Activated naive CD4-positive, alpha-beta T cell treated with Interleukin-2 at 50 U/mL for 16 hours (primary cell): ENCODE measurements around the gene TPI1.
"Not testable (repeated sequence)": the region's sequence is repeated elsewhere in the genome, so short reads cannot be mapped to it uniquely, and the experiment has no call there.

ENCODE experiments used
- DNase-seq: peaks from one replicate; pipeline ENCODE4 v3.0.0-alpha.2; 2020

TPI1 gene

DNA sequence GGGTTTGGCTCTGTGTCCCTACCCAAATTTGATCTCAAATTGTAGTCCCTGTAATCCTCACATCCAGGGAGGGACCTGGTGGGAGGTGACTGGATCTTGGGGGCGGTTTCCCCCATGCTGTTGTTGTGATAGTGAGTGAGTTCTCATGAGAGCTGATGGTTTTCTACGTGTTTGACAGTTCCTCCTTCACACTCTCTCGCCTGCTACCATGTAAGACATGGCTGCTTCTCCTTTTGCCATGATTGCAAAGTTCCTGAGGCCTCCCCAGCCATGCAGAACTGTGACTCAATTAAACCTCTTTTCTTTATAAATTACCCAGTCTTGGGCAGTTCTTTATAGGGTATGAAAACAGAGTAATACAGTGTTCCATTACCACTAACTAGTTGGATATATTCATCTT, 27.0 kb downstream of the TPI1 start:
- no peak for DNase-seq

DNA sequence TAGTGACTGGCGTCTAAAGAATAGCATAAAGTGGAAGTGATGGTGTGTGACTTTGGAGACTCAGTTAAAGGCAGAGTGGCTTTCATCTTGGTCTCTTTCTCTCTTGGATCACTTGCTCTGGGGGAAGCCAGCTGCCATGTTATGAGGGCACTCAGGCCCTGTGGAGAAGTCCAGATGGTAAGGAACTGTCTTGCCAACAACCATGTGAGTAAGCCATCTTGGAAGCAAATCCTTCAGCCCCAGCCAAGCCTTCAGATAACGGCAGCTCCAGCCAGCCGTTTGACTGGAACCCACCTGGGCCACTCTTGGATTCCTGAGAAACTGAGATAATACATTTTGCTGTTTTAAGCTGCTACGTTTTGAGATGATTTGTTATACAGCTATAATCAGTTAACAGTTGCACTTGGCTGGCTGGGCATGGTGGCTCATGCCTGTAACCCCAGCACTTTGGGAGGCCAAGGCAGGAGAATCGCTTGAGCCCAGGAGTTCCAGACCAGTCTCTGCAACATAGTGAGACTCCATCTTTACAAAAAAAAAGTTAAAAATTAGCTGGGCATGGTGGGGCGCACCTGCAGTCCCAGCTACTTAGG, 29.6 kb downstream of the TPI1 start:
- DNase-seq: no peak

DNA sequence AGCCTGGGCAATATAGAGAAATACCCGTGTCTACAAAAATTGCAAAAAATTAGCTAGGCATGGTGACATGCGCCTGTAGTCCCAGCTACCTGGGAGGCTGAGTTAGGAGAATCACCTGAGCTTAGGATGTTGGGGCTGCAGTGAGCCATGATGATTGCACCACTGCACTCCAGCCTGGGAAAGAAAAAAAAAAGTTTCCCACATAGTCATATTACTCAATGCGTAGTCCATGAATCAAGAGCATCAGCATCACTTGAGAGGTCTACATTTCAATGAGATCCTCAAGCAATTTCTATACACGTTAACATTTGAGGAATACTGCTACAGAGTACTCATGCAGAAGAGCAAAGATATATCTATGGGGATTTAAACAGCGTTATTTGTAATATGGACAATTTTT, 32.1 kb downstream of the TPI1 start:
- DNase-seq: no peak

DNA sequence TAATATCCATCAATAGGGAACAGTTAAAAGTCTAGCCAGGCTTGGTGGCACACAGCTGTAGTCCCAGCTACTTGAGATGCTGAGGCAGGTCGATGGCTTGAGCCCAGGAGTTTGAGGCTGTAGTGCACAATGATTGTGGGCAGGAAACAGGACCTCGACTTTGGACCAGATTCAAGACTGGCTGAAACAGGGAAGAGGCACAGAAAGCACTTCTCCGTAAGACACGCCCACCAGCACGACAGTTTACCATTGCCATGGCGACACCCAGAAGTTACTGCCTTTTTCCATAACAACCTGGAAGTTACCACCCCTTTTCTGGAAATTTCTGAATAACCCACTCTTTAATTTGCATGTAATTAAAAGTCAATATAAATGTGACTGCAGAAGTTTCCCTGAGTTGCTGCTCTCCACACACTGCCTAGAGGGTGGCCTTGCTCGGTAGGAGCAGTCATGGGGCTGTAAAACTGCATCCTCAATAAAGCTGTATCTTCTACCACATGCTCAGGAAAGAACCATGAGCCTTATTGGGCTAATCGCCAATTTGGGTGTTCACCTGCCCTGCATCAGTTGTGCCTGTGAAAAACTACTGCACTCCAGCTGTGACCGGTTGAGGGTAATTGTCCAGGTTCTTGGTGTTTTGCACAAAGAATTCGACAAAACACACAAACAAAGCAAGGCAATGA, 32.6 kb downstream of the TPI1 start:
- DNase-seq: peak; percentile 17

DNA sequence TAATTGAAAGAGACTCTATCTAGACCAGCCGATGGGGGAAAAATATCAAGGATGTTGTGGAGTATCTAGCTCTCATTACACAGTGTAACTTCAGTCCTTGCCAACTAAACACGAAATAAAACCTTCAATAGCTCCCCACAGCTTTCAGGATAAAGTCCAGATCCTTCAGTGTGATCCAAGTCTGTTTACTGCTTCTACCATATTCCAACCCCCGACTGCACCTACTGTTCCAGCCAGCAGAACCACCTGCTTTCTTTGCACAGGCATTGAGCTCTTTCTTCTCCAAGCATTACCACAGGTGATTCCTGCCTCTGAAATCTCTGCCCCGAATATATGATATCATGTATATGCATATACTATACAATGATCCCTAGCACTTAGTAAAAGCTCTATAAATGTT, 35.1 kb downstream of the TPI1 start:
- DNase-seq: no peak

DNA sequence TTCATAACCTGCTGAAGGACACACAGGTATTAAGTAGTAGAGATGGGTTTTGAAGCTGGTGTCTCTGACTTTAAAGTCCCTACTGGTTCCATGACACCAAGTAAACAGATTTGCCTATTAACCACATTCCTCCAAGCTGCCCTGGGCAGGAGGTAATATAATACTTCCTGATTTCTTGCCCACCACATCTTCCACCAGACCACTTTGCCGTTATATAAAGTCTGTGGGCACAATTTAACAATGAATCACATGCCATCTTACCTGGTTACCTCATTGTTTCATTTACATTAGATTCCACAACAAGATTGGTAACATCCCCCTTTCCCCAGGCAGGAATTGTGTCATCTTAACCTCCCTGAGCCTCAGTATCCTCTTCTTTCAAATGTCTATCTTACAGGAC, 36.4 kb downstream of the TPI1 start:
- no peak for DNase-seq

DNA sequence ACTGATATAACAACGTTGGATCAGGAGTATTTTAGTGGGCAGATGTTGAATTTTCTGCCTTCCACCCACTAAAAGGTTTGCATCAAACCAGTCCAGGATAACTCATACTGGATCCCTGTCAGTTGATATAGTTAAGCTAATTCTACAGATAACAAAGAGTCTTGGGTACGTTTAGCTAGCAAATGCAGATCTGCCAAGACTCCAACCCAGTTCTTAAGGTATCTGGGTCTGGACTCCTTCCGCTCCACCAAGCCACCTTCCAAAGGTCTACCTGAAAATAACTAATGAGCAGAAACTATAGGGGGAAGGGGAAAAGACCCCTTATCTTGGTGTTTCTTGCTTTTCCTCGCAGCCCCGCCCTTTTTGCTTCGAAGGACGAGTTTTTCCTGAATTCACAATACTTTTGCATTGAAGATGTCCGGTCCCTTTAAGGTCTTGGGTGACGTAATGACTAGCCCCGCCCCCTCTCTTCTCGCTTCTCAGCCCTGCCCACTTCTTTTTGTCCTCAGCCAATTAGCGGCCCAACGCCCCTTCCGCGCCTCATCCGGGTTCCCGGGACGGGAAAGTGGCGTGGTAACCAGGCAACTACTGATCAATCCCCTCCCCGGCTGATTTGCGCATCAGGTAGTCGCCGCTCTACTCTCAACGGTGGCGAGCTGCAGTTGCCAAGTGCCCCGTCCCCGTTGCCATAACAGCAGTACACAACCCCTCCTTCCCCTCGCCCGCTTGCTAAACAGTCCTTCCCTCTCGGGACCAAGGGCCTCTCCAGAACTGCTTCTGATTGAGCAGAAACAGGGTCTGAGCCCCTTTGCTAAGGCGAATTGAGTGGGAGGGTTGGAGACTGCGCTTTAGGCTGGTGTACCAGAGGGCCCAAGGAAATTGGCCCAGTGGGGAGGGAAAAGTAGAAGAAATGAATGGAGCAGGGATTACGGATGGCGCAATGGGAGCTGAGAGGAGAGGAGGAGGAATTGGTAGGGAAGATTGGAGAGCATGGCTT, 37.2 kb downstream of the TPI1 start, which contains the start of gene LRRC23:
Gene LRRC23, plus strand, starts transcription at position 543 of the 997 bp plus-strand sequence. CDS start 812 bp downstream, outside the sequence.
- DNase-seq: peak; percentile 98

DNA sequence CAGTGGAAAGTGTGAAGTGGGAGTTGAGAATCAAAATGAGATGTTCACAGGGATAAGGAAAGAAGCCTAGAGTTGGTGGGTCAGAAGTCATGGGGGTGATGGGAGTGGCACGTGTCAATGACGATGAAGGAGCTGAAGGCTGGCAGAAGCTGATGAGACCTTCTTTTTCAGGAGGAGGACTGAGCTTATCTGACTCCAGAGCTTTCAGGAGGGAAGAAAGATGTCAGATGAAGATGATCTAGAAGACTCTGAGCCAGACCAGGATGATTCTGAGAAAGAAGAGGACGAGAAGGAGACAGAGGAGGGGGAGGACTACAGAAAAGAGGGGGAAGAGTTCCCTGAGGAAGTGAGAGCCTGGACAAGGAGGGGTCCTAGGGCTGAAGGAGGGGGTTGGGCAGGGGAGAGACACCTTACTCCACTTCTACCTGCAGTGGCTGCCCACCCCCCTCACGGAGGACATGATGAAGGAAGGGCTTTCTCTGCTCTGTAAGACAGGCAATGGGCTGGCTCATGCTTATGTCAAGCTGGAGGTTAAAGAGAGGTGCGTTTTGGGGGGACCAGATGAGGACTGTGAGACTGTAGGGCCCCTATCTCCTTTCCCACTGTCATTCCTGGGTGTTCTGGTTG, 38.2 kb downstream of the TPI1 start:
- no peak for DNase-seq

DNA sequence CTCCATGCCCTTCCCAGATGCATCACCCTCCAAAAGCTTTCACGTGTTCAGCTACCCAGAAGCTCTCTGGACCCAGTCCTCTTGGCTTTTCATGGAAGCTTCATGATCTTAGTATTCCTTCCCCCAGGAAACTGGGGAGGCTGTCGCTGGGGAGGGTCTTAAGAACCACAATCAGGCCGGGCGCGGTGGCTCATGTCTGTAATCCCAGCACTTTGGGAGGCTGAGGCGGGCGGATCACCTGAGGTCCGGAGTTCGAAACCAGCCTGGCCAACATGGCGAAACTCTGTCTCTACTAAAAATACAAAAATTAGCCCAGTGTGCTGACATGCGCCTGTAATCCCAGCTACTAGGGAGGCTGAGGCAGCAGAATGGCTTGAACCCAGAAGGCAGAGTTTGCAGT, 40.8 kb downstream of the TPI1 start:
- not testable (repeated sequence) for DNase-seq

DNA sequence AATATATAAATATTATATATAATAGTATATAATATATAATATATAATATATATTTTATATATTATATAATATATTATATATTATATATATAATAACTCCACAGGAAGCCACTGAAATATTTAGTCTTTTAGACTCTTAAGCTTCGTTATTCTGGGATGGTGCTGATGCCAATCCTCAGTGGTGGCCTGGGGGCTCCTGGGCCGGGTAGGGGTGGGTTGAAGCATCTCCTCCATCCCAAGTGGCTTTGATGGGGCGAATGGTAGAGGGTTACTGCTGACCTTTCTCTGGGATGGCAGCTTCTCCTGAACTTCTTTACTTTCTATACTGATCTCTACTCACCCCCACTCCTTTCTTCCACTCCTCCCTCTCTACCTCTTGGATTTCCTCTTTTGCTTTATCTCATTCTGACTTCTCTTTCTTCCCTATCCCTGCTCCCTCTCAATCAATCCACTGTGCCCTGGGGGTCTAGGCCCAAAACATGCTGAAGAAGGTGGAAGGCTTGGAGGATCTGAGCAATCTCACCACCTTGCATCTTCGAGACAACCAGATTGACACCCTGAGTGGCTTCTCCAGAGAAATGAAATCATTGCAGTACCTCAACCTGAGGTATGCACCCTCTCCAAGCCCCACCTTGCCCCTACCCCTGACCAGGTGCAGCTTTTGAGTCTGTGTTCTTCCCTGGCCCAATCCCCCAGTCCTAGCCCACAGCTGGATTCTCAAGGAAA, 42.3 kb downstream of the TPI1 start:
- no peak for DNase-seq

DNA sequence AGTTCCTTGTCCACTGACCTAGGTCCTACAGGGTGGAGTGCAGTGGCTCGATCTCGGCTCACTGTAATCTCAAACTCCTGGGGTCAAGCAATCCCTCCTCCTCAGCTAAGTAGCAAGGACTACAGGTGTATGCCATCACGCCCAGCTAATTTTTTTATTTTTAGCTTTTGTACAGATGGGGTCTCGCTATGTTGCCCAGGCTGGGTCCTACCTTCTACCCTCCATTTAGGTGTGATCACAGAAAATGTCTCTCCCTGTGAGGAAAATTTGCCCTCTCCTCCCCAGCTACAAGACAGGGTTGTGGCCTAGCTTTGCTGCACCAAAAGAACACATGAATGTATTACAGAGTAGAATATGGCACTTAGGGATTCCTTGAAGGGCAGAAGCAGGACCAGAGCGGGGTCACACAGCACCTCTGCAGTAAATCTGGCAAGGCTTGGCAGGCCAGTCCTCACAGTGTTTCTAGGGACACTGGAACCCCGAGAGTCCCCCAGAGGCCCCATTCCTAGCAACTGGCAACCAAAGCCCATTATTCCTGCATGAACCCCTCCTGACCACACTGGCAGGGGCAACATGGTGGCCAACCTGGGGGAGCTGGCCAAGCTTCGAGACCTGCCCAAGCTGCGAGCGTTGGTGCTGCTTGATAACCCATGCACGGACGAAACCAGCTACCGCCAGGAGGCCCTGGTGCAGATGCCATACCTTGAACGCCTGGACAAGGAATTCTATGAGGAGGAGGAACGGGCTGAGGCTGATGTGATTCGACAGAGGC, 45.0 kb downstream of the TPI1 start:
- DNase-seq: no peak

DNA sequence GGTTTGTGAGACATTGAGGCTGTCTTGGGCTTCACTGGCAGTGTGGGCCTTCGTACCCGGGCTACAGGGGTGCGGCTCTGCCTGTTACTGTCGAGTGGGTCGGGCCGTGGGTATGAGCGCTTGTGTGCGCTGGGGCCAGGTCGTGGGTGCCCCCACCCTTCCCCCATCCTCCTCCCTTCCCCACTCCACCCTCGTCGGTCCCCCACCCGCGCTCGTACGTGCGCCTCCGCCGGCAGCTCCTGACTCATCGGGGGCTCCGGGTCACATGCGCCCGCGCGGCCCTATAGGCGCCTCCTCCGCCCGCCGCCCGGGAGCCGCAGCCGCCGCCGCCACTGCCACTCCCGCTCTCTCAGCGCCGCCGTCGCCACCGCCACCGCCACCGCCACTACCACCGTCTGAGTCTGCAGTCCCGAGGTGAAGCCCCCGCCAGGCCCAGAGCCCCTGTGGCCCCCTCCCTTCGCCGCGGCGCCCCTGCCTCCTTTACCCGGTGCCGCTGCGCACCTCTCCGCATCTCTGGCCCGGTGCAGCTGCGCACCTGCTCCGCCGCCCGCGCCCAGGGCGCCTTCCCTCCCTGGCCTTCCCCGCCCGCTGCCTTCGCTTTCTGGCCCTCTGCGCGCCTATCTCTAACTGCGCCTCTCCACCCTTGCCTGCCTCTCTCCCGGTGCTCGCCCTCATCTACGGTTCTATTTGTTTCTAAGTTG, 47.1 kb downstream of the TPI1 start, which contains the start of gene ENO2:
Gene ENO2, plus strand, starts transcription at position 335 of the 701 bp plus-strand sequence. CDS start 1,253 bp downstream, outside the sequence.
- peak; percentile 85 for DNase-seq

DNA sequence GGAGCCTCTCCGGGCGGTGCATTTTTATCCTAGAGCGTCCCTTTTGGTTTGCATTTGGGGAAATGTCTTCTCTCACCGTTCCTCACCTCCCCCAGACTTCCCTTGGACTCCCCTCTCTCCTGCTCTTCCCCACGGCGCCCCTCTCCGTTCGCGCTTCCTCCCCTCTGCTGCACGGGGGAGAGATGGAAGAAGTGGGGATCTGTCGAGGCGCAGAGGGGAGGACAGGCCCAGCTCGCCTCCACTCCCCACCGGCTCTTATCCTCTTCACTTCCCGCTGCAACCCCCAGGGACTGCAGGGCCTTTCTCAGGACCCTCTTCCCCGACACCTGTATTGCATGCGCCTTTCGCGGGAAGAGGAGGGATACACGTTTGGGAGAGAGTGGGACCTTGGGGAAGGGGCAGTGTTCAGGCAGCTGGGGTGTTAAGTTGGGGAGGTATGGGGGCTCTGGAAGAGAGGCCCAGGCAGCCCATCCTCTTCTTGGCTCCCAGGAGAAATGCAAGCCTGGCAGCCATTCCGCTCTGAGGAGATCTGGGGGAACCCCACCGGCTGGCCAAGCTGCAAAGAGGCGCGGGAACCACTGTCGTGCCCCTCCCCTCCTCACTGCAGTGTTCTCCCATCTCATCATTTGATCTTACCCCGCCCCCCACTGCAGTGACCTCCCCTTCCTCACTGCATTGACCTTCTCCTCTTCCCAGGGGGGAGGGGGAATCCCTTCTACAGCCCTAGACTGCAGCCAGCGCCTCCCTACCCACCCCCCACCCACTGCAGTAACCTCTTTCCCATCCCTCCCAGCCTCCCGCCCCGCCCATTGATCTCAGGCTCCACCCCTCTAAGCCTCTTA, 47.8 kb downstream of the TPI1 start:
- no peak for DNase-seq

DNA sequence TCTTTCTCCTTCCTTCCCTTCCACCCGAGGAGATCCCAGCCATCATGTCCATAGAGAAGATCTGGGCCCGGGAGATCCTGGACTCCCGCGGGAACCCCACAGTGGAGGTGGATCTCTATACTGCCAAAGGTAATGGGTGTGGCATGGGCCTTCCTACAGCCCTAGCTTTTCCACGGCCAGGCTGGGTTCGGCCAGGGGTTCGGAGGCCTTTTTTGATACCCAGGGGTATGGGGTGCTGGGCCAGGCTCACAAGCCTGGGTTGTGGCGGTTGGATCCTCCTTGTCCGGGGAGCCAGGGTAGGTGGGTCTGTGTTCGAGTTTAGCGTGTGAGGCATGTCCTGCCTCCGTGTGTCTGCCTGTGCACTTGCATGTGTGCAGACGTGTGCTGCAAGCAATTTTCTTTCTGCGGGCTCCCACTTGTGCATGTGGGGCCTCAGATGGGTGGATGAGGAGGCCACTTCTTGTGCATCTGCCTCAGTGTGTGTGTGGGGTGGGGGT, 48.5 kb downstream of the TPI1 start:
- DNase-seq: no peak

DNA sequence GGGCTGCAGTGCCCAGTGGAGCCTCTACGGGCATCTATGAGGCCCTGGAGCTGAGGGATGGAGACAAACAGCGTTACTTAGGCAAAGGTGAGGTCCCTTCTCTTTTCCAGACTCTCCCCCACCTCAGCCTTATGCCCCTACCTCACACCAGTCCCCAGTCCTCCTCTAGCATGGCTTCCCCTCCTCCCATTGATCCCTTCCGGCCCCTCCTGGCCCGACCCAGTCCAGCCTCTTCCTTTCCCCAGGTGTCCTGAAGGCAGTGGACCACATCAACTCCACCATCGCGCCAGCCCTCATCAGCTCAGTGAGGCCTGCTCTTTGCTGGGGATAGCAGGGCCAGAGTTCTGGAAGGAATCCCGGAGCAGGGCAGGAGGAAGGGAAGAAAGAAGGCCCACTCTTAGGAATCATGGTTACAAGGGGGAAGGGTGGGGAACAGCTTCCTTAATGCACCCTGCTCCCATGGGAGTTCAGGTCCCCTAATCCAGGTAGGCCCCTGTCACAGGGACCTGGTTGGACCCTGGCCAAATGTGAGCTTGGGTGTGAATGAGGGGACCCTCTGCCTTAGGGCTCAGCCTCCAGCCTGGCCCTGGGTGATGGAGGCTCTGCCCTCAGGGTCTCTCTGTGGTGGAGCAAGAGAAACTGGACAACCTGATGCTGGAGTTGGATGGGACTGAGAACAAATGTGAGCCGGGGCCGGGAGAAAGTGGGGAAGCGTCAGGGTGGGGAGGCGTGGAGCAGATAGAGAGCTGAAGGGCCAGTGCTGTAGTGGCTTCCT, 49.3 kb downstream of the TPI1 start:
- no peak for DNase-seq

DNA sequence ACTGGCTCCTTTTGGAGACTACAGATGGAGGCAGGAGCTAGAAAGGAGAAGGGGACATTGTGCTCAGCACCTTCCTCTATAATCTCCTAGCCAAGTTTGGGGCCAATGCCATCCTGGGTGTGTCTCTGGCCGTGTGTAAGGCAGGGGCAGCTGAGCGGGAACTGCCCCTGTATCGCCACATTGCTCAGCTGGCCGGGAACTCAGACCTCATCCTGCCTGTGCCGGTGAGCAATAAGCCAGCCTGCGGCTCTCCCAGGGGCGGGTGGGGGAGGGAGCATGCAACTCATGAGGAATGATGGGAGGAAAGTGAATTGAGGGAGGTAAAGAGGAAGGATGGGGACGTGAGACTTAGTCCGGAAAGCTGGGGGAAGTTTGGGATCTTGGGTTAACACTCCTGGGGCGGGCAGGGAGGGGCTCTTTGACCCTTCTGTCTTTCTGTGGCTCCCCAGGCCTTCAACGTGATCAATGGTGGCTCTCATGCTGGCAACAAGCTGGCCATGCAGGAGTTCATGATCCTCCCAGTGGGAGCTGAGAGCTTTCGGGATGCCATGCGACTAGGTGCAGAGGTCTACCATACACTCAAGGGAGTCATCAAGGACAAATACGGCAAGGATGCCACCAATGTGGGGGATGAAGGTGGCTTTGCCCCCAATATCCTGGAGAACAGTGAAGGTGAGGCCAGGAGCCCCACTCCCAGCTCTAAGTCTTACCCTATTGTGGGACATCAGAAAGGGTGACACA, 50.3 kb downstream of the TPI1 start:
- no peak for DNase-seq

DNA sequence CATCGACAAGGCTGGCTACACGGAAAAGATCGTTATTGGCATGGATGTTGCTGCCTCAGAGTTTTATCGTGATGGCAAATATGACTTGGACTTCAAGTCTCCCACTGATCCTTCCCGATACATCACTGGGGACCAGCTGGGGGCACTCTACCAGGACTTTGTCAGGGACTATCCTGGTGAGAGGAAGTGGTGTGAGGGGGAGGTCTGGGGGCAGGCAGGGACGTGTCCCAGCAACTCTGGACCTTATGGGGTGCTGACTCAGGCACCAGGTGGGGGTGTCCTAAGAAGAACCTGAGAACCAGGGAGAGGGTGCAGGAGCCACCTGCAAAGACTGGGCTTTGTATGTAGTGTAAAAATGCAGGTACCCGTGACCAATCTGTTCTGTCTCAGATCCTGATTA, 52.3 kb downstream of the TPI1 start:
- no peak for DNase-seq
